HT1080 (cell line): ENCODE measurements around the gene NEGR1. TPM values are rescaled to one million over a fixed set of nuclear protein-coding genes. Genes with fewer than 3 reads are reported as not detected.
A peak's percentile ranks its signal among the peaks of the same experiment; 100 is the strongest.

Experiments
- DNase-seq: peaks from one replicate; pipeline ENCODE4 v3.0.0-alpha.2; 2015; ENCODE audit warnings: low read depth
- total RNA-seq: library from RNA; depleted of rRNA; stranded (reverse); fragments of >200 nt; shearing (Covaris generic); gene quantifications from 2 replicates; pipeline ENCODE4 v1.2.3, GENCODE V29; 2014

Gene NEGR1
- total RNA-seq, 1 experiment from 2014 or later = 2.0 TPM

- DNase-seq = no peak
Measured at GRCh38 chr1:72050551-72050950, 231.8 kb downstream of the NEGR1 start.

- peak; percentile 8 for DNase-seq
Measured at GRCh38 chr1:72037745-72038343, 244.5 kb downstream of the NEGR1 start.

- no peak for DNase-seq
Measured at GRCh38 chr1:72034827-72035226, 247.5 kb downstream of the NEGR1 start.

GRCh38 chr1:72023063-72023930 lies 259.0 kb downstream of the NEGR1 start:
- DNase-seq = no peak

DNA sequence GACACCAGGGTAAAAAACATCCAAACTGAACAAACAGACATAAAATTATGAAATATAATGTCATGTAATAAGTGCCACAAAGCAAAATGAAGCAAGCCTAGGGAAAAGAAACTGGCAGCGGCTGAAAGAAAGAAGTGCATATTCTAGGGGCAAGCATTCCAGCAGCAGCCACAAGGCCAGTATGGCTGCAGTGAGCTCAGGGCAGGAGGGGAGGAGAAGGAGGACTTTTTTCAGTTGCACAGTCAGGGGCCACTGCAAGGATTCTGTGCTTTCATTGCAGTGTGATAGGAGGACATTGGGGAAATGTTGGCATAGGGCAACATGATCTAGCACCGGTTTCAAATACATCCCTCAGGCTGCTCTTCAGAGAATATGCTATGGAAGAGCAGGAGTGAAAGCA lies 263.8 kb downstream of the NEGR1 start:
- no peak for DNase-seq

- DNase-seq = no peak
Measured at GRCh38 chr1:72015006-72015405, 267.3 kb downstream of the NEGR1 start.

DNA sequence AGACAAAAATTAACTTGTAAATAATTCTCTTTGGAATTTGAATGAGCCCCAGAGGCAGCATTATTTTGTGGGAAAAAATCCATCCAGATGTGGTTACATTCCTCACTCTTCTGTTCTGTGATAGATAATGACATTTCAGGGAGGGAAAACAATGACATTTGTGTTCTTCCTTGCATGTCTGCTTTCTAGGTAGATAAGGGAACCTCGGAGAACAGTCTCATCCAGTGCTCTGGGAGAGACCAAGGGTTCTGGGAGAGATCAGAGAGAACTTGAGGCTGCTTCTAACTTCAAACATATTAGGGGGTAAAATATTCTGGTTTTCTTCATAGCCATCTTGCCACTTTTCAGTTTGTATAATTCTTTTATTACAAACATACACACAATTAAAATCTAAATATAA lies 269.2 kb downstream of the NEGR1 start:
- no peak for DNase-seq

DNA sequence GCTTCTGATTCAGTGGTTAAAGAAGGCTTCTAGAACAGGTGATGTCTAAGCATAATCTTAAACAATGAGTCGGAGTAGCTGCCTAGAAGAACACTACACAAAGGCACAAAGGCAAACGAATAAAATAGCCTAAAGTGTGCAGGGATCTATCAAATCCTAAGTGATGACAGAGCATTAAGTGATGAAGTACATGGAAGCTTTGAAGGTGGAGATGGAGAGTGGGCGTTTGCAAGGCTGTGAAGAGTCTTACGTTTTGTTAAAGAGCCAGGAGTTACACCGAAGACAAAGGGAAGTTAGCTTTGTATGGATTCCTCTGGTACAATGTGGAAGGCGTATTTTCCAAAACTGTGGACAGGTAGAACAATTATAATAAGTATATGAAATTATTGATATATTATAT lies 270.6 kb downstream of the NEGR1 start:
- DNase-seq = no peak

DNA sequence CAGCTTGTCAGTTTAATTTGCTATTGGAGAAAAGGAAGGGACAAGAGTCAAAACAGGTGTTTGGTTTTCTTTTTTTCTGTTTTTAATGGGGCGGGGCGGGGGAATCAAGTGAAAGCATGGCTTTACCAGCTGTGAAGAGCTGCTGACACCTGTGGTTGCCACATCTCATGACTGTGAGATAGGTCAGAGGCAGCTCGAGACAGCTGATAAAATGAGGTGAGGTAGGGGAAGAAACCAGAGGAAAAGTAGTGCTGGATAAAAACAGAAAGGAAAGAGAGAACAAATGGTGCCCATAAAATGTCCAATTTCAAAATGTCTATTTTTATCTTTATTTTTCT lies 272.3 kb downstream of the NEGR1 start:
- DNase-seq = no peak

DNA sequence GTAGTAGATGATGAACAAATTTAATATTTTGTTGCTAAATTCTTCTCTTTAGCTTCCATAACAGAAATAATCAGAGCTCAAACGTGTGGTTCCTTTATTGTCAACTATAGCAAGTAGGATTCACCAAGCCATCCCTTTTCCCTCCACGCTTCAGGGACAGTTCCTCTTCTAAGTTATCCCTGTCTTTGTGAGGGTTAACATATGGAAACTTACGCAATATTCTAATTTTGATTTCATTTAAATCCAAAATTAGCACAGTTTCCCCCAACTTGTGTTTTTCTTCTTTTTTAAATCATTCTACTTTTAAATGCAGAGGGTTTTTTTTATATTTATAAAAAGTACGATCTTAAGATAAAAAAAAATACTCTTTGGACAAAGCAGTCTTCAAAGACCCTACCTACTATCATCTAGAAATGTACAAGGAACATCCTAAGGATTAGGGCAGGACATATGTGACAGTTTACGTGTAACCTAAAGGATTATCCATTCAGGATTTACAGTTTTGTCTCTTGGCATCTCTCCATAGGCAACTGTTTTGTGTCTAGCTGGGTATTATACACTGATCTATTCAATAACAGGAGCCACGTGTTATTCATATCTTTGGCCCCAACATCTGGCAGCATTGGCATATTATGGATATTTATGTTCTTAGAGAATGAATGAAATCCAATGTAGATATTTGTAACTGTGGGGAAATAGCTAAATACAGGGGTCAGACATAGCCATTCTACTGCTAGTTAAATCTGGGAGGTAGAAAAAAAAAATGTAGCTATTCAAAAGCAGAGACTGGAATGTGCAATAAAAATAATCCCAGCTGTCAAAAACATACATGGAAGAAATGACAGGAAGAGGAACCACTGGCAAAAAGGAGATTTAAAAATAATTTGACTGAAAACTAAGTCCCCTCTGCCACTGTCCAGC lies 272.9 kb downstream of the NEGR1 start:
- no peak for DNase-seq

DNA sequence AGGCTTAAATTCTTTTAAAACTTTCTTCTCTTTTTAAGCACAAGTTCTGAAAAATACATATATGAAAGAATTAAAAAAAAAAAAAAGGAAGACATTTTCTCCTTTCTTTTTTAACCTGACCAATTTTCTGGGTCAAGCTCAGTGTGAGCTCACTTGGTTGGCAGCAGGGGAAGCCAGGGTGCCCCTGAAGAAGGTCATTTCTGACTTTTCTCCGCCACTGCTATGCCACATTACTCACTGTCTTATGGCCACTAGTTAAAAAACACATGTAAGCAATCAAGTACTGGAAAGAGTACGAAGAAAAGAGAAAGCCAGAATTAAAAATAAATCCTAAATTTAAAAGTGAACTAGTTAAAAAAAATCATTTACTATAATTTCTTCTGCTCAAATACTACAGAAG lies 275.0 kb downstream of the NEGR1 start:
- no peak for DNase-seq

DNA sequence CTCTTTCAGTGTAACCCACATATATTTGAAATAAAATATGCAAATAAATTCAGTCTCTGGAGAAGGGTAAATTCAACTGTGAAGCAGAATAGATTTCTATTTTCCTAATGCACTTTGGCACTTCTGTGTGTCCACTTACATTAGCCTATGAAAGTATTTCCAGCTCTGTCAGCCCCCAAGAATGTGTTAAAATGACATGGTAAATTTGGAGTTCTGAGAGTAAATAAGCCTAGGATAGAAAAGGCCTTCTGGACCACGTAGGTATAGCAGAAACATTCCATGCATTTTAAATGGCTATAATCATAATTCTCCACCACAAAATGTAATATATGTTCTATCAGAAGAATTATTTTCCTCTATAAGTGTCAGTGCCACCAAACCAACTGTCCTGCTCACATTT lies 276.2 kb downstream of the NEGR1 start:
- DNase-seq = no peak

DNA sequence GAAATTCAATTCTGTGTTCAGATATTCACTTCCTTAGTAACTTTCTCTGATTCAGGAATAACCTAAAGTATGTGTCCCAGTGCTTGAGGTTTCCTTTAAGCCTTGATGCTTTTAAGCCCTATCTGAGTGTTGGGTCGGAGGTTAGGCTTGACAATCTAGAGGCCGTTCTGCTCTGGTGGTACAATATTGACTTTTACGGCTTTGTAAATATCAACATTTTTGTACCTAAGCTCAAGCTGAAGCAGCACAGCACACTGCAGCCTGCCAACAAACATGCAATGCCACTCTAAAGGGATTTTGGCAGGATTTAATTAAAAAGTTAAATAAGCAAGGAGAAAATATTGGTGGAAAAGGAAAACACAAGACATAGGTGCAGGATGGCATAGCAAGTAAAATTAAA lies 279.2 kb downstream of the NEGR1 start:
- DNase-seq = no peak

- no peak for DNase-seq
Measured at GRCh38 chr1:72000809-72001208, 281.5 kb downstream of the NEGR1 start.

GRCh38 chr1:71994646-71995045 lies 287.7 kb downstream of the NEGR1 start:
- no peak for DNase-seq

DNA sequence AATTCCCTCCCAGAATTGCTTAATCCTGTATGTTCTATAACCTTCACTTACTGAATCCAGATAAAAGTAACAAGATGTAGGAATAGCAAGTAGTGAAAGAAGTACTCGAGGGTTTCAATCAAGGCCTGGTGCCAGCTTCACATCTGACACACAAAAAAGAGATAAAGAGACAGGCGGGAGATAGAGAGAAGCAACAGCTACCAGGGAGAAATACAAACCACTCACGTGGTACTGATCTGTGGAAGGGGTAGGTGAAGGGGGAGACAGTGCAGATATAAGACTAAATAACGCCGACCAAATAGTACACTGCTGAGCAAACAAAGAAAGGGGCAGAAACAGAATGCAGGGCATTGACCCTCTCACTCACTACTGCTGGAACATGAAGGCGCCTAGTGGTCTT lies 295.2 kb downstream of the NEGR1 start:
- DNase-seq = no peak

DNA sequence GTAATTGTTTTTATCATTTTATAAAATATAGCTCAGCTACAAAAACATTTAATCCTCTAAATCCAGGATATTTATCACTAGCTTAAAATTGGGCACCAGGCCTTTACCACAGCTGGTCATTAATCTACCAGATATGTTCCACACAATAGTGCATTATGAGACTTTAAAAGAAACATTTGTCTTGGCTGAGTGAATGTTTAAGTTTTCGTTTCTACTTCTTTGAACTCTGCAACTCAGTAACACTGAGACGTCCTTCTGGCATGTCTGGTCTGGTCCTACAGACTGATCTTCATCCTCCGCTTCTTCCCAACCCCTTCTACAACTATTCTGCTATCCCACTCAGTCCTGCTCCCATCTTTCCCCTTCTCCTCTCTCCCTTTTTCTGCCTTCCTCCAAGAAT lies 296.2 kb downstream of the NEGR1 start:
- no peak for DNase-seq

DNA sequence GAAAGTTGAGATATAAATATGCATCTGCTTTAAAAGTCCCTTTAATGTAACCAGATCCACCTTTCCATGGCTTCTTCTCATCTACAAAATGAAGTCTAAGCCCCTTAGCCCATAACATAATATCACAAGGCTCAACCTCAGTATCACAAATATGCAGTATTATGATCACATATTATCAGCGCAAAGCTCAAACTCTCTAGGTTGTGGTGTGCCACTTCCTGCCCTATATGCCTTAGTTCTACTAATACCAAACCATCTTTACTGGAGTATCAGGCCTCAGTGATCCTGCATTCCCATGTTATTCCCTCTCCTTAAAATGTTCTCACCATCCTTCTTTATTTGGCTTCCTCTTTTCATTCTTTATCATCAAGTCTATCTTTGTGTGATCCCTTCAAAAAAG lies 301.8 kb downstream of the NEGR1 start:
- no peak for DNase-seq

DNA sequence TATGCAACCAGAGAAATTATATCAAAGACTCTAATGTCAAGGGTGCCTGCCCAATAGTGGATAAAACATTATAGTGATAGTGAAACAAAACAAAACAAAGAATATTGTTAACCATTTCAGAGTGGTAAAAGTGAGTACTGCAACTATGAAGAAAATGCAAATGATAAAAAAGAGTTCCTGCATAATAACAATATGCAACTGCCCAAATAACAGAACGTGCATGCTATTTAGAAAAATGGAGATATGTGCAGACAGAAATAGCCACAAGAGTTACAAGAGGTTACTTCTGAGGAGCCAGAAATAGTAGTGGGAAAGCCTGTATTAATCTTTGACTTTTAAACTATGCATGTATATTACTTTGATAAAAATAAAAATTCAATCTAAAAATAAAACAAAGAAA lies 302.5 kb downstream of the NEGR1 start:
- no peak for DNase-seq

DNA sequence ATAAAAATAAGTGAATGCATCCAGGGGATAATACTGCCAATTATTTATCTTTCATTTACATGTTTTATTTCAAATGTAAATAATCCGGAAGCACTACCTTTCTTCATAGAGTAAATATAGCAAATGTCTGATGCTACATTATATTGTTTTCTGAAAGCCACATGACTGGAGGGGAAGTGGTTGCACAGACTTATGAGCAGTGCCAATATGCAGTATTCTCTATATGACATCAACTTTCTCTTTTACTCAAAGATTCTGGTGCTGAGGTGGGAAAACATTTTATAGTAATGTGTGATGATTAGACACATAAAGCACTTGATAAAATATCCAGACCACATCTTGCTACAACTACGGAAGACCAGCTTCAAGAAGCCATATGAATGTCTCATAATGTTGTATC lies 314.7 kb downstream of the NEGR1 start:
- no peak for DNase-seq

DNA sequence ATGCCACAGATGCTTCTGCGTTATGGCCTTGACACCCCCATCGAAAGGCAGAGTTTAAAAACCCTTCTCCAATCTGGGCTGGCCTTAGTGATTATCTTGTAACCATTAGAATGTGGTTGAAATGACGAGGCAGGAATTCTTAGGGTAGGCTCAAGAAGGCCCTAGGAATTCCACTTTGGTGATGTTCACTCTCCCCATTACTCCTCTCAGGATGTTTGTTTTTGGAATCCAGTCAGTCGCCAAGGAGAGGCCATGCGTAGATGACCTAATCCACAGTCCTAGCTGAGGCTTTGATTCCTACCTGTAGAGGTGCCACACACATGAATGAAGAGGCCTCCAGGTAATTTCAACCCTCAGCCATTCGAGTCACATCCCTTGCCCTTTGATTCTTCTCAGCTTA lies 318.2 kb downstream of the NEGR1 start:
- peak; percentile 17 for DNase-seq

DNA sequence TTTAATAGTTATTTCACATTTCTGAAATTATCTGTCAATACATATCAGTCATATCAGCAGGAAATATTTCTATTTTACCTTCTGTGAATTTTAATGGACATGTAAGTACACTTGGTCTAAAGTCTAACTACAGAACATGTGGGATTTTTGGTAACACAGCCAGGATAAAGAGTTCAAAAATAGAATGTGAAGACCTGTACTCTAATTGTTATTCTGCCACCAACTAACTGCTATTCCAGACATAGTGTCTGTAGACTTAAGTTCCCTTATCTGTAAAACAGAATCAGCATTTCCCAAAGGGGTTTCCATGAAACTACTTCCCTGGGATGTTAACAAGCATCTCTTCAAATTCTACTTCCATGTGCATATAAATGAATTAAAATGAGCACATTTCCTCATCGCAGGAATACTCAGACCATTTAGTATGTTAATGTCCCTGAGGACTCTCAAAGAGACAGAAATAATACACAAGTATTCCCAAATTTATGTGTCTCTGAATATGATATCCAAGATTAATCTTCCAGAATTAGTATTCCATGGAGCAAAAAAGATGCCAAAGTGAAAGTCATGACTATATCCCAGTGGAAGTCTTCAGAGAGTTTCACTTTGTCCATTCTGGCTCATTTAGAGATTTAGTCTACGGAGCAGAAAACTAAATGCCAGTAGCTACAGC lies 325.6 kb downstream of the NEGR1 start:
- no peak for DNase-seq
